ENCODE data around the gene SLC13A4.
"Not testable (repeated sequence)": the region's sequence is repeated elsewhere in the genome, so short reads cannot be mapped to it uniquely, and the experiment has no call there.

SLC13A4 gene

DNA sequence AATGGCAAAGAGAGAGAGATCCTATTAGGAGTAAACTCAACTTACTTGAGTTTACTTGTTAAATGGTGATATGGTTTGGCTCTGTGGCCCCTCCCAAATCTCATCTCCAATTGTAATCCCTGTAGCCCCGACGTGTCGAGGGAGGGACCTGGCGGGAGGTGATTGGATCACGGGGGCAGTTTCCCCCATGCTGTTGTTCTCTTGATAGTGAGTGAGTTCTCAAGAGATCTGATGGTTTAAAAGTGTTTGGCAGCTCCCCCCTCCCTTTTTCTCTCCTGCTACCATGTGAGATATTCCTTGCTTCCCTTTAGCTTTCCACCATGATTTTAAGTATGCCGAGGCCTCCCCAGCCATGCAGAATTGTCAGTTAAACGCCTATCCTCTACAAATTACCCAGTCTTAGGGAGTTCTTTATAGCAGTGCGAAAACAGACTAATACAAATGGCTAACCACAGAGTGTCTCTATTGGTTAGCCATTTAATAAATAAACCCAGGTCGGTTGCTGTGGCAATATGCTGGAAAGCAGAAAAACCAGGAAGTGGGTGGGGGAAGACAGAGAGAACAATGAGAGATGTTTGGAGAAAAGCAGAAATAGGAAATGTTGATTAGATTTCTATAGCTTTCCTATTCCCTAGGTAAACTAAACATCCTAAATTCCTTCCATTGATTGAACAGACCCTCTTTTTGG is 68.7 kb downstream of the SLC13A4 start:
- DNase-seq: no peak

DNA sequence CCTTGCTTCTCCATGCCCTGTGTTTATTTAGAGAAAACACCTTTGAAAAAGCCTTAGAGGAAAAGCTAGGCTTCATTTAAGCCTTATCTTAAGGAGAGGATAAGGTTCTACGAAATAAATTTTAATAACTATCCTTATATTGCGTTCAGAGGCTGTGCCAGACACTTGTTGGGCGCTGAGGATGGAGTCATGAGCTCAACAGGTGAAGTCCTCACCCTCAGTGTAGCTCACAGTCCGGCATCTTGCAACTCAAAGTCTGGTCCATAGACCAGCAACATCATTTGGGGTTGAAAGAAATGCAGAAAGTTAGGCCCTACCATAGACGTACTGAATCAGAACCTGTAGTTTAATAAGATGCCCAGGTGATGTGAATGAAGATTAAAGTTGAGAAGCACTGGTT is 69.4 kb downstream of the SLC13A4 start:
- no peak for DNase-seq

DNA sequence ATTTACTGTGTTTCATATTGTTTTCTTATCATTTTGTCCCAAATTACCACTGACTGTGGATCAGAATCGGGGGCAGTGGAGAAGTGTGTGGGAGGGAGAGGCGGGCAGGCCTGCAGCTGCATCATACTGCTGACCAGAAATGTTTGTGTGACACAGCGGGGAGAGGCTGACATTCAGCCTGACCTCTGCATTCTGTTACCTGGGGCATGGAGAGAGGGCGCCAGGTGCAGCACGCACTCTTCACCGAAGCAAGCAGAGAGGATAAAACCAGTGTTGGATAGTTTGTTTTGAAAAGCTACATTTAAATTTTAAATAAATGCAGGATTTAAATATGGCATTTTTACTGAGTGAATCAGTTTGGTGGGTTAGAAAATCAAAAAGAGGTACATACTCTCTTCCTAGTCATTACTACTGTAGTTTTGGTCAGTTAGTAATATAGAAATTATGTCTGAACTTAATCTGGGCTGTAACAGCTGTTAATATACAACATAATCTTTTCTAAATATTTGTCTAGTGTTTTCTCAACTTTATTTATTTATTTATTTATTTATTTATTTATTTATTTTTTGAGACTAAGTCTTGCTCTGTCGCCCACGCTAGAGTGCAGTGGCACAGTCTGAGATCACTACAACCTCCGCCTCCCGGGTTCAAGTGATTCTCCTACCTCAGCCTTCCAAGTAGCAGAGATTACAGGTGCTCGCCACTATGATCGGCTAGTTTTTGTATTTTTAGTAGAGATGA is 74.5 kb downstream of the SLC13A4 start:
- DNase-seq: no peak

DNA sequence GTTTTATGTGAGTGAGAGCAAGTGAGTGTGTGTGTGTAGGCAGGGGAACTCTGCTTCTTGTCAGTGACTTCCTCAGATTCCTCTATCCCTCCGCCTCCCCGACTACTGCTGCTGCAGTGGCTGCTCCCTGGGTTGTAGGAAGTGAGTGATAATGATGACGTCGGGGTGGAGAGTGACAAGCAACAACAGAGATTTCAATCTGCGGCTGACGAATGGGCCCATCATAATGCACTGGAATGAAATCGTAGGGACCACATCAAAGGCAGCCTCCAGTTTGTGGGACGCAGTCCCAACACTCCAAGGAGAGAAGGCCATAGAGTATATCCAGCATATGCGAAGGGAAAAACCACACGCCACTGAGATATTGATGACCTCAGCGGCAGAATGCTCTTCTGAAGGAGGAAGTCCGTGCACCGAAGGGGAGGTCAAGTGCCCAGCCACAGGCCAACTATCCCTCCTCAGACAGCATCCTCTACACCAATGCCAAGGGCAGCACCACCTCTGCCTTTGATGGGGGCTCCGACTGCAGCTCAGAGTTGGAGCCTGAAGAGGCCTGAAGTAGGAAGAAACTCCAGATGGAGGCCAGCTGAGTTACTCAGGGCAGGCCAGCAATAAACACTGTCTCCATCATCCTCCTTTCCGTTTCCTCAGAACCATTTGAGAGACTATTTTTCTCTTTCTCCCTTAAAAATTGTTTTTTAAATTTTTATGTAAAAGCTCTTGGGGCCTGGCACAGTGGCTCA is 77.0 kb downstream of the SLC13A4 start:
- DNase-seq: no peak

DNA sequence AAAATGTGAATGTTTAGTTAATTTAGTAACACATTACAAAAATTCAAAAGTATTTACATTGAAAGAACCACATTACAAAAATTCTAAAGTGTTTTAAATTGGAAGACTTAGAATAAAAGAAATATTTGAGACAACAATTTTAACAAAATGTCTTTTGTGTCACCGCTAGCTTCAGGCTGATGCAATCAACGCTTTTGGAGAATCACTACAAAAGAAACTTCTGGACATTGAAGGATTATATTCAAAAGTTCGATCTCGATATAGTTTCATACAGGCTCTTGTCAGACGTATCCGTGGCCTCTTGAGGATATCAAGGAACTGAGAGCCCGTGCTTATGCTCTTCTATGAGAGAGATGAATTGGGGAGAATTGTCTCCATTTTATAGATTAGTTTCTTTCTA is 79.8 kb downstream of the SLC13A4 start:
- no peak for DNase-seq

DNA sequence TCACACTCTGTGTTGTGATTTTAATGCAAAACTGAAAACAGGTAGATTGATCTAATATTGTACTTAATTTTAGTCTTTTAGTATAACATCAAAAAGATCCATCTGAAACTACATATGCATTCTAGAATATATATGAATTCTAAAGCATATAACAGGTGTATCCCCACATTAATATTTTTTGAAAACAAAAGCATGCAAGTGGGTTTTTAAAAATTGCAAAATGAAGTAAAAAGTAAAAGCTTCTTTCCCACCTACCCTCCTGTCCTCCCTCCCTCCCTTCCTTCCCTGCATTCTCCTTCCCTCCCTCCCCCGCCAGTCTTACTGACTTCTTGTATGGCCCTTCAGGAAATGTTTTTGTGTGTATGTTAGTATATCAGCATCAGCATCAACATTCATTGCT is 80.2 kb downstream of the SLC13A4 start:
- no peak for DNase-seq

DNA sequence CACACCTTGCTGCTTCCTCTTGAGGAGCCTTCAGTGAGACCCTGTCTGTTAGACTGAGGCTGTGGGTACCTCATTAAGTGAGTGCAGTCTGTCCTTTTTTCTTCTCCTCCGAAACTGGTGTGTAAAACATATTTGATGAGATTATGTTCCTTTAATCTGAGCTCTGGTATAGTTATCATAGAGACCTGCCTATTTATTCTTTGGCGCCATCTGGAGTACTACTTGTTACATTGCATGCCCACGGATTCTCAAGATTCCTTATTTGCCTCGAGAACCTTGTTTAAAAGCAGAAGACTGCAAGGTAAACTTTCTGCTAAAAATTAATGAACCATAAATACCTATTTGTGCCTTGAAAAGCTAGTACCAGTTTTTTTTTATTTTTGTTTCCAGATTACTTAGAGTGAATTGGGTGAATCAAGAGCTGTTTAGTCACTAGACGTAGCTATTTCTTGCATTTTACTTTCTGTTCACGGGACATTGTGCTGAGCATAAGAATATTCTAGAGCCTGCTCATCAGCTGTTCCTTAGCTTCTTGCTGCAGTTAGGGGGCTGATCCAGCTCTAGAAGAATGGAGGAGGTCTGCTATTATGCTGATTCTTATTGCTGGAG is 82.6 kb downstream of the SLC13A4 start:
- DNase-seq: peak; percentile 2

DNA sequence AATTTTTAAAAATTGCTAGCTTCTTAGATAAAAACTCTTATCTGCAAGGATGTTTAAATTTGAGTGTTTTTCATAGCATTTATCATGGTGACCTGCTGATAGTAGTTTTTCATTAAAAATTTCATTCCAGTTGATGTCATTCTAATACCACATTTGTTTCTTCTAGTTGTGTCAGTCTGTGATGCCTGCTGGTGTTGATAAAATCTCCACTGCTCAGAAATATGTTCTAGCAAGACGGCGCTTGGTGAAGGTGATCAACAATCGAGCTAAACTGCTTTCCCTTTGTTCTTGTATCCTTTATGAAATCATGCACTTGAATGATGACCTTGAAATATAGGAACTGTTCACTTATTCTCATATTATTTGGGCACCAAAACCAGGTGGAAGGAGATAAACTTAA is 83.3 kb downstream of the SLC13A4 start:
- DNase-seq: no peak

DNA sequence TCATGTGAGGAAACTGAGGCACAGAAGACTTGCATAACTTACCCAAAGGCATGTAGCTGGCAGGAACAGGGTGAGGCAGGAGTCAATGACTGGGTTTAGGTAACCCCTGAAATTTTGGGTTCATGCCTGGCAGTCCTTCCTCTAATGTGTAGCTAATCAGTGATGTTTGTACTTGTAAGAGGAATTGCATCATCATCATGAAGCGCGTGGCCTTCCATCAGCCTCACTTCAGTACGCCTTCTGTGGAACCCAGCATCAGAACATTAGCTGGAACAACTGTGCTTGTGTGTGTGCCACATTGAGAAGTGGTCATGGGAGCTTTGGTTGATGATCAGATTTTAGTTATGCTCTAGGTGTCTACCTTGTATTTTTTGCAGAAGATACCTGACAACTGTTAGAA is 83.8 kb downstream of the SLC13A4 start:
- no peak for DNase-seq

DNA sequence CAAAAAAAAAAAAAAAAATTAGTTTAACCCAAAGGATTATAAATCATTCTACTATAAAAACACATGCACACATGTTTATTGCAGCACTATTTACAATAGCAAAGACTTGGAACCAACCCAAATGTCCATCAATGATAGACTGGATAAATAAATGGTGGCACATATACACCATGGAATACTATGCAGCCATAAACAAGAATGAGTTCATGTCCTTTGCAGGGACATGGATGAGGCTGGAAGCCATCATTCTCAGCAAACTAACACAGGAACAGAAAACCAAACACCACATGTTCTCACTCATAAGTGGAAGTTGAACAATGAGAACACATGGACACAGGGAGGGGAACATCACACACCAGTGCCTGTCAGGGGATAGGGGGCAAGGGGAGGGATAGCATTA is 88.3 kb downstream of the SLC13A4 start:
- DNase-seq: not testable (repeated sequence)

DNA sequence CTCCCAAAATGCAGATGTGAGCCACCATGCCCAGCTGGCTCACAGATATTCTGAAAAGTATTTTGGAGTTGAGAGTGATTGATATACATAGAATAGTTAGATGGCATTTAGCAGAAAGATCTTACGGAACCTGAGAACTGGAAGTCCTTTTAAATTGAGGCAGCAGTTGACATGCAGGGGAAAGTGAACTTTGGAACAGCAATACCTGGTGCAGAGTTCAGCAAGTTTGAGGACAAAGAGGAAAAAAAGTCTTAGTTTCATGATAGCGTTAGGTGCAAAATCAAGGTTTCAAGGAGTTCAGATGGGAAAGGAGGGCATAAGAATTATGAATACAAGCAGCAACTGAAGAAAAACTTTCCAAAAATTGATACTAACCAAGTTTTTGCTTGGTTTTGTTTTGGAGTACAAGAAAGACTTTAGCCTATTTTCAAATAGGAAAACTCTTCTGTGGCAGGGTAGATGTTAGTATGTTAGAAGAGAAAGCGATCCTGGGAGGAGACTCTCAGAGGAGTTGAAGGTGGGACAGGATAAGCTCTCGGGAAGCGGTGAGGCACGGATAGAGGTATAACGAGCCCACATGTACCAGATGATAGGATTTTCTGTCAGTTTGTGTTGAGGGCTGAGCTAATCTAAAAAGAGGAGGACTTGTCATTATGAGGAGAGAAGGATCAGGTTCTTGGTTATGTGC is 93.7 kb downstream of the SLC13A4 start:
- DNase-seq: no peak
